ENCODE measurements around the gene MCM9.

MCM9 gene

GRCh38 chr6:118791499-118791898 is 143.5 kb downstream of the MCM9 start:
- DNase-seq (ENCODE audit: low spot score) = no peak
- Histone ChIP-seq H3K4me3 (no peak overlapping the region), H3K27ac (no peak overlapping the region)
- no peak for TF ChIP-seq CTCF (IDR thresholded peaks at IDR 0.05)

- DNase-seq (ENCODE audit: low spot score) = no peak
- no peak for TF ChIP-seq CTCF (IDR thresholded peaks at IDR 0.05)
- Histone ChIP-seq H3K27ac (no peak overlapping the region), H3K4me3 (no peak overlapping the region)
These were observed 145.0 kb downstream of the MCM9 start for GRCh38 chr6:118789954-118790353.

- Histone ChIP-seq H3K4me3 (no peak overlapping the region), H3K27ac (no peak overlapping the region)
- DNase-seq (ENCODE audit: low spot score) = no peak
- no peak for TF ChIP-seq CTCF (IDR thresholded peaks at IDR 0.05)
These were observed 145.5 kb downstream of the MCM9 start for GRCh38 chr6:118789419-118789818.

GRCh38 chr6:118788702-118789101 is 146.3 kb downstream of the MCM9 start:
- Histone ChIP-seq H3K27ac (no peak overlapping the region), H3K4me3 (no peak overlapping the region)
- DNase-seq (ENCODE audit: low spot score) = no peak
- TF ChIP-seq CTCF (IDR thresholded peaks at IDR 0.05) = no peak

GRCh38 chr6:118787724-118788423 is 147.1 kb downstream of the MCM9 start:
- Histone ChIP-seq H3K27ac (no peak overlapping the region), H3K4me3 (no peak overlapping the region)
- DNase-seq (ENCODE audit: low spot score) = no peak
- TF ChIP-seq CTCF (IDR thresholded peaks at IDR 0.05) = no peak

GRCh38 chr6:118786596-118787453 is 148.1 kb downstream of the MCM9 start:
- Histone ChIP-seq H3K27ac (no peak overlapping the region), H3K4me3 (no peak overlapping the region)
- no peak for TF ChIP-seq CTCF (IDR thresholded peaks at IDR 0.05)
- DNase-seq (ENCODE audit: low spot score) = no peak

GRCh38 chr6:118785601-118786000 is 149.4 kb downstream of the MCM9 start:
- no peak for DNase-seq (ENCODE audit: low spot score)
- Histone ChIP-seq H3K27ac (no peak overlapping the region), H3K4me3 (no peak overlapping the region)
- no peak for TF ChIP-seq CTCF (IDR thresholded peaks at IDR 0.05)
